GM23248 (cell line): ENCODE results near the gene FAM25G. TPM values are rescaled to one million over a fixed set of nuclear protein-coding genes. Genes with fewer than 3 reads are reported as not detected.

Source experiments
- DNase-seq: peaks from one replicate; pipeline ENCODE4 v3.0.0-alpha.2; 2015
- H2AFZ ChIP-seq: fragments of 200-600 bp; sonication (generic); 2 replicates; pipeline ENCODE4 v1.6.1; 2016; ENCODE audit warnings: antibody characterized with exemption
- H3F3A ChIP-seq: fragments of 200-600 bp; sonication (generic); 2 replicates; pipeline ENCODE4 v1.6.1; 2016; ENCODE audit warnings: mild to moderate bottlenecking, antibody characterized with exemption, mixed run types; ENCODE audit not compliant: insufficient read depth
- H3K27ac ChIP-seq: fragments of 200-600 bp; sonication (generic); 2 replicates; pipeline ENCODE4 v1.5.1; 2016; ENCODE audit warnings: mild to moderate bottlenecking
- H3K27me3 ChIP-seq: fragments of 200-600 bp; sonication (generic); replicated peaks from 2 replicates; pipeline ENCODE4 v1.6.1; 2016; ENCODE audit warnings: mild to moderate bottlenecking; ENCODE audit not compliant: insufficient read depth
- H3K36me3 ChIP-seq: fragments of 200-600 bp; sonication (generic); 2 replicates; pipeline ENCODE4 v1.6.1; 2016; ENCODE audit warnings: low read depth, mild to moderate bottlenecking
- H3K4me1 ChIP-seq: fragments of 200-600 bp; sonication (generic); 2 replicates; pipeline ENCODE4 v1.6.1; 2016; ENCODE audit warnings: mild to moderate bottlenecking; ENCODE audit not compliant: insufficient read depth
- H3K4me2 ChIP-seq: fragments of 200-600 bp; sonication (generic); one replicate; pipeline ENCODE4 v1.6.1; 2016; ENCODE audit warnings: mild to moderate bottlenecking; ENCODE audit not compliant: unreplicated experiment
- H3K4me3 ChIP-seq: fragments of 200-600 bp; sonication (generic); 2 replicates; pipeline ENCODE4 v1.5.1; 2016; ENCODE audit warnings: mild to moderate bottlenecking
- H3K79me2 ChIP-seq: fragments of 200-600 bp; sonication (generic); 2 replicates; pipeline ENCODE4 v1.6.1; 2016; ENCODE audit warnings: mild to moderate bottlenecking; ENCODE audit not compliant: insufficient read depth
- H3K9ac ChIP-seq: fragments of 200-600 bp; sonication (generic); 2 replicates; pipeline ENCODE4 v1.6.1; 2016; ENCODE audit warnings: mild to moderate bottlenecking
- H3K9me2 ChIP-seq: fragments of 200-600 bp; sonication (generic); 2 replicates; pipeline ENCODE4 v1.6.1; 2016; ENCODE audit warnings: mixed run types, mild to moderate bottlenecking, moderate library complexity; ENCODE audit not compliant: insufficient read depth
- H3K9me3 ChIP-seq: fragments of 200-600 bp; sonication (generic); one replicate; pipeline ENCODE4 v1.6.1; 2017; ENCODE audit warnings: low read depth
- H4K20me1 ChIP-seq: fragments of 200-600 bp; sonication (generic); 2 replicates; pipeline ENCODE4 v1.6.0; 2016; ENCODE audit not compliant: insufficient read depth
- EZH2 ChIP-seq: fragments of 200-600 bp; sonication (generic); IDR thresholded peaks from 2 replicates; pipeline ENCODE4 v1.6.1; 2018; ENCODE audit warnings: antibody characterized with exemption, mild to moderate bottlenecking; ENCODE audit not compliant: insufficient read depth, poor library complexity, severe bottlenecking
- EZH2phosphoT487 ChIP-seq: fragments of 200-600 bp; sonication (generic); IDR thresholded peaks from 2 replicates; pipeline ENCODE4 v1.6.1; 2018; ENCODE audit warnings: antibody characterized with exemption, moderate library complexity, mild to moderate bottlenecking, low read depth; ENCODE audit not compliant: insufficient read depth
- WGBS, 2 experiments: methylation state at CpG; one replicate each; pipeline ENCODE4 v1.1.6; 2015 to 2017; ENCODE audit warnings: low lambda C conversion rate in 2 of 2, low coverage in 1 of 2; ENCODE audit errors: missing lambda C conversion rate in 2 of 2; 5-methylcytosine and 5-hydroxymethylcytosine counted together
- in situ Hi-C: fragments of 300-500 bp; cut with MboI; formaldehyde crosslinking; loops from 2 replicates; pipeline ENCODE4 v1.15.0; 2020
- polyA plus RNA-seq: library from polyadenylated mRNA; unstranded; fragments of >200 nt; fragmentation: Nextera tagmentation; extraction: Ambion mirVana; gene quantifications from 2 replicates; pipeline ENCODE4 v1.2.1, GENCODE V29; 2016
- total RNA-seq: library from RNA; depleted of rRNA; stranded (reverse); fragments of >200 nt; shearing (Covaris generic); gene quantifications from 2 replicates; pipeline ENCODE4 v1.2.3, GENCODE V29; 2014

The FAM25G gene
- total and polyA plus RNA-seq, 2 experiments from 2014 or later = 1.1 TPM; not detected in 1

GRCh38 chr10:47454780-47455058 lies 36.8 kb downstream of the FAM25G start:
- Histone ChIP-seq H4K20me1 (no peaks in the 10 kb centered on the region), H2AFZ (no peak overlapping the region), H3K4me2 (no peak overlapping the region), H3K27me3 (no peaks in the 10 kb centered on the region), H3K9me2 (no peaks in the 10 kb centered on the region), H3F3A (no peaks in the 10 kb centered on the region), H3K9ac (no peak overlapping the region), H3K27ac (no peak overlapping the region), H3K79me2 (no peaks in the 10 kb centered on the region), H3K9me3 (no peaks in the 10 kb centered on the region), H3K4me3 (no peak overlapping the region), H3K36me3 (no peaks in the 10 kb centered on the region), H3K4me1 (peaks cover 11% of the 10 kb centered on the region)
- in situ Hi-C loops = no loop called here
- 75 to 79% methylated on average over 3 of the region's 3 CpGs for WGBS, 2 experiments
- DNase-seq = no peak
- TF ChIP-seq EZH2phosphoT487 (no peak), EZH2 (no peak)

- Histone ChIP-seq H3K79me2 (no peaks in the 10 kb centered on the region), H3K9me3 (no peaks in the 10 kb centered on the region), H3K4me3 (no peak overlapping the region), H3F3A (no peaks in the 10 kb centered on the region), H3K4me1 (peaks cover 11% of the 10 kb centered on the region), H3K4me2 (no peak overlapping the region), H4K20me1 (no peaks in the 10 kb centered on the region), H3K36me3 (no peaks in the 10 kb centered on the region), H3K27ac (no peak overlapping the region), H3K9ac (no peak overlapping the region), H3K27me3 (no peaks in the 10 kb centered on the region), H2AFZ (no peak overlapping the region), H3K9me2 (no peaks in the 10 kb centered on the region)
- DNase-seq = no peak
- TF ChIP-seq EZH2phosphoT487 = no peak
- no peak for TF ChIP-seq EZH2
- WGBS, 2 experiments = 66 to 69% methylated on average over 10 of the region's 10 CpGs
- in situ Hi-C loops = no loop called here
Measured at GRCh38 chr10:47454008-47454779, 37.3 kb downstream of the FAM25G start.

GRCh38 chr10:47453141-47454007 lies 38.1 kb downstream of the FAM25G start:
- Histone ChIP-seq H3K4me2 (no peak overlapping the region), H3K9ac (no peak overlapping the region), H3K4me1 (peaks cover 6% of the 10 kb centered on the region), H3K4me3 (no peak overlapping the region), H4K20me1 (no peaks in the 10 kb centered on the region), H3K36me3 (no peaks in the 10 kb centered on the region), H3F3A (no peaks in the 10 kb centered on the region), H3K9me2 (no peaks in the 10 kb centered on the region), H3K79me2 (no peaks in the 10 kb centered on the region), H3K27me3 (no peaks in the 10 kb centered on the region), H3K27ac (no peak overlapping the region), H2AFZ (no peak overlapping the region), H3K9me3 (no peaks in the 10 kb centered on the region)
- WGBS, 2 experiments = 38 to 49% methylated on average over 6 to 7 of the region's 7 CpGs
- TF ChIP-seq EZH2phosphoT487 (no peak), EZH2 (no peak)
- DNase-seq = no peak
- in situ Hi-C loops = no loop called here

GRCh38 chr10:47452495-47453140 lies 38.9 kb downstream of the FAM25G start:
- no peaks in the 10 kb centered on the region for H4K20me1 ChIP-seq
- H3K4me3 ChIP-seq = no peak overlapping the region
- H3K27me3 ChIP-seq = no peaks in the 10 kb centered on the region
- no peaks in the 10 kb centered on the region for H3K9me2 ChIP-seq
- WGBS, 2 experiments = 63 to 64% methylated on average over 8 to 11 of the region's 11 CpGs
- no peak for TF ChIP-seq EZH2
- no peak for TF ChIP-seq EZH2phosphoT487
- no peak overlapping the region for H3K27ac ChIP-seq
- no peaks in the 10 kb centered on the region for H3K79me2 ChIP-seq
- H3F3A ChIP-seq = no peaks in the 10 kb centered on the region
- no peak overlapping the region for H3K4me2 ChIP-seq
- no peaks in the 10 kb centered on the region for H3K36me3 ChIP-seq
- no peaks in the 10 kb centered on the region for H3K9me3 ChIP-seq
- H2AFZ ChIP-seq = no peak overlapping the region
- no peaks in the 10 kb centered on the region for H3K4me1 ChIP-seq
- H3K9ac ChIP-seq = no peak overlapping the region
- in situ Hi-C loops = no loop called here
- DNase-seq = no peak
